ENCODE measurements around the gene KNOP1. TPM values are rescaled to one million over a fixed set of nuclear protein-coding genes. Genes with fewer than 3 reads are reported as not detected.
"Not testable (repeated sequence)": the region's sequence is repeated elsewhere in the genome, so short reads cannot be mapped to it uniquely, and the experiment has no call there.

Gene KNOP1
- total RNA-seq, 1 experiment from 2014 or later: 24.3 TPM

- DNase-seq (ENCODE audit: extremely low read depth, low read depth): no peak
Measured at GRCh38 chr16:19688396-19689024, 29.5 kb downstream of the KNOP1 start.

GRCh38 chr16:19687279-19687678, 30.7 kb downstream of the KNOP1 start:
- no peak for DNase-seq (ENCODE audit: extremely low read depth, low read depth)

GRCh38 chr16:19685176-19685575, 32.9 kb downstream of the KNOP1 start:
- no peak for DNase-seq (ENCODE audit: extremely low read depth, low read depth)

- no peak for DNase-seq (ENCODE audit: extremely low read depth, low read depth)
Measured at GRCh38 chr16:19683453-19684236, 34.4 kb downstream of the KNOP1 start.

GRCh38 chr16:19681637-19682036, 36.4 kb downstream of the KNOP1 start:
- DNase-seq (ENCODE audit: extremely low read depth, low read depth): no peak

- DNase-seq (ENCODE audit: extremely low read depth, low read depth): no peak
Measured at GRCh38 chr16:19680881-19681340, 37.1 kb downstream of the KNOP1 start.

GRCh38 chr16:19679281-19679680, 38.7 kb downstream of the KNOP1 start:
- DNase-seq (ENCODE audit: extremely low read depth, low read depth): not testable (repeated sequence)

GRCh38 chr16:19678804-19679203, 39.2 kb downstream of the KNOP1 start:
- no peak for DNase-seq (ENCODE audit: extremely low read depth, low read depth)

GRCh38 chr16:19677402-19677801, 40.6 kb downstream of the KNOP1 start:
- DNase-seq (ENCODE audit: extremely low read depth, low read depth): no peak

GRCh38 chr16:19674485-19674884, 43.5 kb downstream of the KNOP1 start:
- no peak for DNase-seq (ENCODE audit: extremely low read depth, low read depth)

- DNase-seq (ENCODE audit: extremely low read depth, low read depth): no peak
Measured at GRCh38 chr16:19672378-19672777, 45.6 kb downstream of the KNOP1 start.

GRCh38 chr16:19666477-19666876, 51.5 kb downstream of the KNOP1 start:
- DNase-seq (ENCODE audit: extremely low read depth, low read depth): no peak

GRCh38 chr16:19665313-19665712, 52.7 kb downstream of the KNOP1 start:
- not testable (repeated sequence) for DNase-seq (ENCODE audit: extremely low read depth, low read depth)

GRCh38 chr16:19664166-19664565, 53.9 kb downstream of the KNOP1 start:
- no peak for DNase-seq (ENCODE audit: extremely low read depth, low read depth)

- DNase-seq (ENCODE audit: extremely low read depth, low read depth): no peak
Measured at GRCh38 chr16:19662351-19662750, 55.7 kb downstream of the KNOP1 start.

GRCh38 chr16:19660432-19660831, 57.6 kb downstream of the KNOP1 start:
- no peak for DNase-seq (ENCODE audit: extremely low read depth, low read depth)

- no peak for DNase-seq (ENCODE audit: extremely low read depth, low read depth)
Measured at GRCh38 chr16:19659554-19659953, 58.5 kb downstream of the KNOP1 start.

GRCh38 chr16:19657831-19658230, 60.2 kb downstream of the KNOP1 start:
- no peak for DNase-seq (ENCODE audit: extremely low read depth, low read depth)

GRCh38 chr16:19655242-19655777, 62.7 kb downstream of the KNOP1 start:
- no peak for DNase-seq (ENCODE audit: extremely low read depth, low read depth)

- DNase-seq (ENCODE audit: extremely low read depth, low read depth): no peak
Measured at GRCh38 chr16:19654147-19654546, 63.9 kb downstream of the KNOP1 start.
